Bronchus fibroblast of lung (primary cell): ENCODE measurements around the gene C6. TPM values are rescaled to one million over a fixed set of nuclear protein-coding genes. Genes with fewer than 3 reads are reported as not detected.

ENCODE experiments used
- total RNA-seq: library from RNA; depleted of rRNA; stranded (reverse); fragments of >200 nt; gene quantifications from 2 replicates; pipeline ENCODE4 v1.2.3, GENCODE V29; 2015

C6 gene
- not detected in 2 replicates for total RNA-seq

GRCh38 chr5:41213340-41213739 lies at the start of gene C6:
TSS of gene C6 (minus strand) at chr5:41213532. CDS start at chr5:41203230, 10,302 bp downstream.

Other genes with a start within 250 kb of the C6 start
- not detected in 2 replicates for gene MROH2B, start 142.2 kb downstream of the C6 start, total RNA-seq